Endothelial cell of hepatic sinusoid (primary cell): ENCODE data around the gene HMGN4.
"Not testable (repeated sequence)": the region's sequence is repeated elsewhere in the genome, so short reads cannot be mapped to it uniquely, and the experiment has no call there.

Experiments used
- in situ Hi-C: cut with HindIII; loops from 2 replicates; pipeline ENCODE4 v1.10.0; 2017; ENCODE audit warnings: low sequenced_read_pairs

The HMGN4 gene

DNA sequence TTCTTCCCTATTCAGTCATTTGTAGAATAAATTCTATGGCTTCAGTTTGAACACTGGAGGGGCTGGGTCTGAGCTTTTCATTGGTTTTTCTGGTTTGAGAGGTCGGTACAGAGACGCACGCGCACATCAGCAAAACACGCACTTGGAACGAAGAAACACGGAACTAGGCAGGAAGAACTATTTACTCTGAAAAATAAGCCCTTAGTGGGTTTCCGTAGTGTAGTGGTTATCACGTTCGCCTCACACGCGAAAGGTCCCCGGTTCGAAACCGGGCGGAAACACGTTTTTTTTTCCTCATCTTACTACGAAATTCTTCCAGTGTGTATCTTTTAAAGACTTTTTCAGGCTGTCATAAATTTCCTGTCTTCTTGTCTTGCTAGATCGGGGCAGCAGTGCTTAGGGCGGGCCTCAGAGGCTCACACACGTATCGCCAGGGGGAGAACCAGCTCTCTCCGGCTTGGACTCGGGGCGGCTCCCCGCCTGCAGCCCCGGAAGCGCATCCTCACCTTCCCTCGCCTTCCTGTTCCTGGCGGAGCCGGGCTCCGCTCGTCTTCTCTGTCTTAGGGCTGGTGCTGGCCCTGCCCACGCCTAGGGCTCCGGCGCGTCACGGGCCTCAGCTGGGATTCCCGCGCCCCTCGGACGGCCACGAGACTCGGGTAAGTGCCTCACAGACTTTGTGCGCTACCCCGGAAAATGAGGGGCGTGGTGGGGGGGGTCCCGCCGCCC, at the start of gene HMGN4:
Gene HMGN4 (plus strand): TSS at position 521 of the 726 bp plus-strand sequence. CDS start 6,841 bp downstream, outside the sequence.
- in situ Hi-C loops: loop anchor here (25.0 kb wide), 1 partner anchor 176 kb away; the partner anchor contains the start of gene BTN3A2

- in situ Hi-C loops: no loop called here
These were observed 47.9 kb upstream of the HMGN4 start for GRCh38 chr6:26489996-26490964.

- in situ Hi-C loops: no loop called here
These were observed 46.6 kb upstream of the HMGN4 start for GRCh38 chr6:26491604-26492003.

DNA sequence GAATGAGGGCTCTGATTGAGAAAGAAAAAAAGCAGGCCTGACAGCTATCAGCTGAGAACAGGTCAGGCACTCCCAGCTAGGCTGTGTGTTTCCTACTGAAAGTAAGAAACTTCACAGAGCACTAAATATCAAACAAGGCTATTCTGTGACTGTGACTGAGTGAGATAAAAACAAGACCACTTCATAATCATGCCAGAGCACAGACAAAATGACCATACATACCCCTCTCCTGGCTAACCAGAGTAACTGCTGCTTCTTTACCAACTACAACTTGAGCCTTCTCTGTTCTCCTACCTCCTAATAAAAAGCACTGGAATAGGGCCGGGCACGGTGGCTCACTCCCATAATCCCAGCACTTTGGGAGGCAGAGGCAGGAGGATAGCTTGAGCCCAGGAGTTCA, 44.9 kb upstream of the HMGN4 start:
- in situ Hi-C loops: no loop called here

DNA sequence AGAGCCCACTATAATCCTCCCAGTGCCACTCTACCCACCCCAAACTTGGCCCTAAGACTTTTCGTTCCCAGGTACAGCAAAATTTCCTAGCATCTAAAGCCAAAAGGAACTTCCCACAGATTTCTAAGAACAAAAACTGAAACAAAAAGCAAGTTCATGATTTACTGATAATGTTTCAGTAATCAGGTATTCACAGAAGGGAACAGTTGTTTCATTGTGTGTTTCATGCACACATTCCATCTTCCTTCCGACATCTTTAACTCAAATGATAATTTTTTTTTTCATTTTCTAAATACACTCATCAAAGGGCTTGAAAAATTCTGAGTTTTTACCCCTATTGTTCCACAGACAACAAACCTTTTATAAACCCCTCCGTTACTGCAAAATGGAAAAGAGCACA, 44.0 kb upstream of the HMGN4 start:
- in situ Hi-C loops: no loop called here

GRCh38 chr6:26495281-26495680, 42.9 kb upstream of the HMGN4 start:
- in situ Hi-C loops: no loop called here

DNA sequence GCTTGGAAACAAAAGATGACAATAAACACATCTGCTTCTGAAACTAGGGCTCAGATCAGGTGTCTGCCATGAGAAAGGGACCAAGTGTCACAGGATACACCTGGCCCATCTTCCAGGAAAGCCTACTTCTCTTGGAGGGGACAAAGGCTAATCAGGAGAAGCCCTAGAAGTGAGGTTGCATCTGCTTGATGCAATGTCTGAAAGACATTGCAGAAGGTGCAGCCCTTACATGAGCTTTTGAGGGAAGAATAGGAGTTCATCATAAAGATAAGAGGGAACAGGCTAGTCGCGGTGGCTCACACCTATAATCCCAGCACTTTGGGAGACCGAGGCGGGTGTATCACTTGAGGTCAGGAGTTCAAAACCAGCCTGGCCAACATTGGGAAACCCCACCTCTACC, 40.6 kb upstream of the HMGN4 start:
- in situ Hi-C loops: no loop called here

GRCh38 chr6:26500102-26500501, 38.1 kb upstream of the HMGN4 start, which contains the start of gene BTN1A1:
BTN1A1 (plus strand) TSS chr6:26500303; CDS start chr6:26501287, 984 bp downstream.
- in situ Hi-C loops: loop anchor here (5.0 kb wide), 1 partner anchor 63 kb away; no protein-coding TSS in a partner anchor

DNA sequence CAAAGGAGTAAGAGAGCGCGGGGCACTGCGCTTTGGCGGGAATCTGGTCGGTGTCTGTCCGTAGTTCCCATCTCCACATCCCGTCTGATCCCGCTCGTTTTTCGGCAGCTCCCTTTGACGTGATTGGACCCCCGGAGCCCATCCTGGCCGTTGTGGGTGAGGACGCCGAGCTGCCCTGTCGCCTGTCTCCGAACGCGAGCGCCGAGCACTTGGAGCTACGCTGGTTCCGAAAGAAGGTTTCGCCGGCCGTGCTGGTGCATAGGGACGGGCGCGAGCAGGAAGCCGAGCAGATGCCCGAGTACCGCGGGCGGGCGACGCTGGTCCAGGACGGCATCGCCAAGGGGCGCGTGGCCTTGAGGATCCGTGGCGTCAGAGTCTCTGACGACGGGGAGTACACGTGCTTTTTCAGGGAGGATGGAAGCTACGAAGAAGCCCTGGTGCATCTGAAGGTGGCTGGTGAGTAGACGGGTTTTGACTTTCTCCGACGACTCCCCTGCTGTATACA, 36.6 kb upstream of the HMGN4 start:
- in situ Hi-C loops: loop anchor here (5.0 kb wide), 1 partner anchor 64 kb away; no protein-coding TSS in a partner anchor

GRCh38 chr6:26502165-26502564, 36.0 kb upstream of the HMGN4 start:
- in situ Hi-C loops: loop anchor here (5.0 kb wide), 1 partner anchor 65 kb away; no protein-coding TSS in a partner anchor

GRCh38 chr6:26502626-26503025, 35.5 kb upstream of the HMGN4 start:
- in situ Hi-C loops: loop anchor here (5.0 kb wide), 1 partner anchor 65 kb away; no protein-coding TSS in a partner anchor

- in situ Hi-C loops: no loop called here
These were observed 30.5 kb upstream of the HMGN4 start for GRCh38 chr6:26507658-26508057.

- in situ Hi-C loops: not testable (repeated sequence)
These were observed 27.1 kb upstream of the HMGN4 start for GRCh38 chr6:26511033-26511432.

DNA sequence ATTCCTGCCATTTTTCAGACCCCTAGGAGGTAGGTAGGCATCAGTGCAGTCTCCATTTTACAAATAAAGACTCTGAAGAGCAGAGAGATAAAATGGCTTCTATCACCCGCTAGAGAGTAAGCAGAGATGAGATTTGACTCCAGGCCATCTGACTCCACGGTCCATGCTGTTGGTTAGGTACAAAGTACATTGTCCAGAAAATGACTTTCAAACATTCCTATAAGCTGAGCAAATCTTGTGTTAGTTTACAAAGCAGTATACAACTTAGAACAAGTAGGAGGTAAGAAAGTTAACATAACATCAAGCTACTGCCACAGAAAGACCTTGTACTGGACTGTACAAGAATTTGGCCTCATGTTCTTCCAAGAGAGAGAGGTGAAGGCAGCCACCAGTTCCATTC, 23.2 kb upstream of the HMGN4 start:
- in situ Hi-C loops: no loop called here

DNA sequence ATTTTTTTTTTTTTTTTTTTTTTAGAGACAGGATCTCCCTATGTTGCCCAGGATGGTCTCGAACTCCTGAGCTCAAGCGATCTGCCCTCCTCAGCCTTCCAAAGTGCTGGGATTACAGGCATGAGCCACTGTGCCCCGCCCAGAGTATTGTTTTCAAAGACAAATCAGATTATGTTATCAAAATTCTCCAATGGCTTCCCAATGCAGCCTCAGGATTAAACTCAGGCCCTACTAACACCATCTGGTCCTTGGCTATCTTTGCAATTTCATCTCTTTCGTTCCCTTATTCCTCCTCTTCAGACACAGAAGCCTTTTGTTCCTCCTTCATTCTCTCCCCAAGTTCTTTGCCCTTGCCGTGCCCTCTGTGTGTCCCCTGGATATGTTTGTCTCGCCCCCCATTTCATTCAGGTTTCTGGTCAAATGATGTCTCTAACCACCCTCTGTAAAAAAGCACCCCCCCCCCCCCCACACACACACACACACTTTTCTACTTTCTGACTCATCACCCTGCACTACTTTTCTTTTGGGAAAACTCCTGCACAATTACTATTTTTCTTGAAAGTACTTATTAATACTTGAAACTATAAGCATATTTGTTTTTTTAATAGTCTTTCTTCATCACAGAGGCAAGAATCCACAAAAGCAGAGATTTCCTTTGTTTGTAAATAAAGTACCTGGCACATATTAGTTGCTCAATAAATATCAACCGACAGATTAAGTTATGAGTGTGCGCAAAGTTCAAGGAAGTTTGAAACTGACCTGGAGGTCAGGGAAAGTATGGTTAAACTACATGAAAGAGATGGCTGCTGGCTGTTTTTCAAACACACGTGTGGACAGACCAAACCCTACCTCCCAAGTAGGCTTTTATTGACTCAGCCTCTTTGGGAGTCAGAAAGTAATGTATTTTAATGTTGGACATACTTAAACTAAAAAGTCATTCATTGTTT, 21.4 kb upstream of the HMGN4 start:
- in situ Hi-C loops: no loop called here

DNA sequence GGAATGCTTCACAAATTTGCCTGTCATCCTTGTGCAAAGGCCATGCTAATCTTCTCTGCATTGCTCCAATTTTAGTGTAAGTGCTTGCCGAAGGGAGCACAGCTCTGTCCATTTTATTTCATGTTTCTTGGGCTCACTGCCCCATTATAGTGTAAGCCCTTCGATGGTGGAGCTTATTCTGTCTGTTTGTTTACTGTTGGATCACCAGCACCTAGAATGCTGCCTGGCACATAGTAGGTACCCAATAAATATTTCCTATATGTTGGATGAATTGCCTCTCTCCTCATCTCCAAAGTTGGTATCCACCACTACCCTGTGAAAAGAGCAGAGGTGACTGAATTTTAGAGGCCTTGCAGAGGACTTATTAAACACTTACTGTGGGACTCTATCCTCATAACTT, 18.8 kb upstream of the HMGN4 start:
- in situ Hi-C loops: no loop called here

DNA sequence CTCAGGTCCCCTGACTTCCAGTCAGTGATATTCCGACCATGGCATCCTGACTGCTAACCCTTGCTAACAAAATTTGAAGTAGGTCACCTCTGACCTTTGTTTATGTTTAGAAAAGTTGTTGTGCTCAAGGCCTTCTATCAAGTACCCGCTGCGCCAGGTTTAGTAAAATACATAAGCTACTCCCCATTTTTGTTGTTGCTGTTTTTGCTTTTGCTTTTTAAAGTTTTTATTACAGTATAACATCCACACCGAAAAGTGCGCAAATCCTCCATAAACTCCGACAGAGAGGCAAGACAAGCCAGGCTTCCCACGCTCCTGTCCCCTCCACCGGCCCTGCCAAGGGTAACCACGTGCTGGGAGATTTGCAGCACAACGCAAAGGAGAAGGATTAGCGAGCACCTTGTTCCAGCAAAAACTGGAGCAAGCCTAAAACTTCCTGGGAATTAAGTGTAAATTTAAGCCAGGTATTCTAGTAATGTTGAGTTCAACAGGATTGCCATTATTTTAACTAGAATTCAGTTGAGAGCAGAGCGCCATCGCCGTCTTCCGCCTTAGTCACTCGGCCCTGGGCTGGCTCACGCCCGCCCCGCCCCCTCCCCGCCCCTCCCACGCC, 17.8 kb upstream of the HMGN4 start:
- in situ Hi-C loops: no loop called here

DNA sequence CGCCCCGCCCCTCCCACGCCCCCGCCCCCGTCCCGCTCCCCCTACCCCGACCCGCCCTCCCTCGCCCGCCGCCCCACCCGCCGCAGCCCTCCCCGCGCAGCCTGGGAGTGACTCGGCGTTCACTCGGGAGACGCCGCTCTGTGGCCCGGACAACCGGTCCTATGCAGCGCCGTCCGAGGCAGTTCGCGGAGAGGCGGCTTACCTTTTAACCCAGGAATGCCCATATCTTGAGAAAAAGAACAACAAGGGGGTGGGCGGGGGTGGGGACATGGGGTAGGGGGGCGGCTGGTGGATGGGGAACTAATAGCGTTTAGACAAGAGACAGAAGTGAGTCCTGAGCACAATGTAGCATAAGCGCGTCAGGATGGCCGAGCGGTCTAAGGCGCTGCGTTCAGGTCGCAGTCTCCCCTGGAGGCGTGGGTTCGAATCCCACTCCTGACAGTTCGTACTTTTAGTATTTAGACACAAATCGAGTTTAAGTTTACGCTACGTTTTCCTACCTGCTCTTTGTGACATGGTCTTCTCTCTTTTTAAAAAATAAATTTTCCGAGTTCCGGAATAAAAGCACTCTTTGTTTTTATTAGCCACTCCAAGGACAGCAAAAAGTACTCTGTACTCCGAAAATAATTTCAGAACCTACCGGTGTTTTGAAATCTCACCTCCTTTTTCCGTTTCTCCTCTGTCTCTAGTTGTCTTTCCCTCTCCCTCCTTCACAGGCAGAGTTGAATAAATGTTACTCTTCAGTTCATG, 17.1 kb upstream of the HMGN4 start:
- in situ Hi-C loops: no loop called here
